Left kidney (tissue), 8 donors: ENCODE data around the gene UBXN1. TPM values are rescaled to one million over a fixed set of nuclear protein-coding genes. Genes with fewer than 3 reads are reported as not detected.

Source experiments
- DNase-seq: peaks from one replicate; pipeline ENCODE4 v3.0.0-alpha.2; 2013
- long read RNA-seq, 8 donors: transcript quantifications; one replicate each; lab custom pipeline, GENCODE V29; 2026
- polyA plus RNA-seq: library from polyadenylated mRNA; unstranded; fragments of 120-200 nt; gene quantifications from one replicate; pipeline ENCODE4 v1.2.1, GENCODE V29; 2013; ENCODE audit not compliant: insufficient read length

The UBXN1 gene, protein sequence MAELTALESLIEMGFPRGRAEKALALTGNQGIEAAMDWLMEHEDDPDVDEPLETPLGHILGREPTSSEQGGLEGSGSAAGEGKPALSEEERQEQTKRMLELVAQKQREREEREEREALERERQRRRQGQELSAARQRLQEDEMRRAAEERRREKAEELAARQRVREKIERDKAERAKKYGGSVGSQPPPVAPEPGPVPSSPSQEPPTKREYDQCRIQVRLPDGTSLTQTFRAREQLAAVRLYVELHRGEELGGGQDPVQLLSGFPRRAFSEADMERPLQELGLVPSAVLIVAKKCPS
- 140 TPM for polyA plus RNA-seq
- long read RNA-seq, donor 1, transcript UBXN1-202 (9 exons, 1,153 nt): major isoform, 49 of 115 reads
- long read RNA-seq, donor 1, transcript UBXN1-216 (5 exons, 739 nt): minor isoform, 27 of 115 reads
- long read RNA-seq, donor 1, partial matches to known transcripts: 32 of 115 reads
- long read RNA-seq, donor 1, other reads (novel, unspliced or antisense): 0 of 115 reads
- long read RNA-seq, donor 2, transcript UBXN1-216 (5 exons, 739 nt): minor isoform, 11 of 81 reads
- long read RNA-seq, donor 2, transcript UBXN1-202 (9 exons, 1,153 nt): major isoform, 49 of 81 reads
- long read RNA-seq, donor 2, transcript UBXN1-217 (10 exons, 943 nt): minor isoform, 5 of 81 reads
- long read RNA-seq, donor 2, partial matches to known transcripts: 11 of 81 reads
- long read RNA-seq, donor 2, other reads (novel, unspliced or antisense): 0 of 81 reads
- long read RNA-seq, donor 3, transcript UBXN1-202 (9 exons, 1,153 nt): major isoform, 51 of 66 reads
- long read RNA-seq, donor 3, partial matches to known transcripts: 6 of 66 reads
- long read RNA-seq, donor 3, other reads (novel, unspliced or antisense): 0 of 66 reads
- long read RNA-seq, donor 4, transcript UBXN1-202 (9 exons, 1,153 nt): major isoform, 8 of 11 reads
- long read RNA-seq, donor 4, partial matches to known transcripts: 0 of 11 reads
- long read RNA-seq, donor 4, other reads (novel, unspliced or antisense): 0 of 11 reads
- long read RNA-seq, donor 5, transcript UBXN1-202 (9 exons, 1,153 nt): major isoform, 112 of 152 reads
- long read RNA-seq, donor 5, partial matches to known transcripts: 31 of 152 reads
- long read RNA-seq, donor 5, other reads (novel, unspliced or antisense): 0 of 152 reads
- long read RNA-seq, donor 6, transcript UBXN1-202 (9 exons, 1,153 nt): major isoform, 57 of 121 reads
- long read RNA-seq, donor 6, transcript UBXN1-216 (5 exons, 739 nt): minor isoform, 36 of 121 reads
- long read RNA-seq, donor 6, partial matches to known transcripts: 23 of 121 reads
- long read RNA-seq, donor 6, other reads (novel, unspliced or antisense): 0 of 121 reads
- long read RNA-seq, donor 7, transcript UBXN1-216 (5 exons, 739 nt): minor isoform, 25 of 164 reads
- long read RNA-seq, donor 7, transcript UBXN1-202 (9 exons, 1,153 nt): major isoform, 91 of 164 reads
- long read RNA-seq, donor 7, partial matches to known transcripts: 35 of 164 reads
- long read RNA-seq, donor 7, other reads (novel, unspliced or antisense): 0 of 164 reads
- long read RNA-seq, donor 8, transcript UBXN1-202 (9 exons, 1,153 nt): major isoform, 22 of 25 reads
- long read RNA-seq, donor 8, partial matches to known transcripts: 0 of 25 reads
- long read RNA-seq, donor 8, other reads (novel, unspliced or antisense): 0 of 25 reads

DNA sequence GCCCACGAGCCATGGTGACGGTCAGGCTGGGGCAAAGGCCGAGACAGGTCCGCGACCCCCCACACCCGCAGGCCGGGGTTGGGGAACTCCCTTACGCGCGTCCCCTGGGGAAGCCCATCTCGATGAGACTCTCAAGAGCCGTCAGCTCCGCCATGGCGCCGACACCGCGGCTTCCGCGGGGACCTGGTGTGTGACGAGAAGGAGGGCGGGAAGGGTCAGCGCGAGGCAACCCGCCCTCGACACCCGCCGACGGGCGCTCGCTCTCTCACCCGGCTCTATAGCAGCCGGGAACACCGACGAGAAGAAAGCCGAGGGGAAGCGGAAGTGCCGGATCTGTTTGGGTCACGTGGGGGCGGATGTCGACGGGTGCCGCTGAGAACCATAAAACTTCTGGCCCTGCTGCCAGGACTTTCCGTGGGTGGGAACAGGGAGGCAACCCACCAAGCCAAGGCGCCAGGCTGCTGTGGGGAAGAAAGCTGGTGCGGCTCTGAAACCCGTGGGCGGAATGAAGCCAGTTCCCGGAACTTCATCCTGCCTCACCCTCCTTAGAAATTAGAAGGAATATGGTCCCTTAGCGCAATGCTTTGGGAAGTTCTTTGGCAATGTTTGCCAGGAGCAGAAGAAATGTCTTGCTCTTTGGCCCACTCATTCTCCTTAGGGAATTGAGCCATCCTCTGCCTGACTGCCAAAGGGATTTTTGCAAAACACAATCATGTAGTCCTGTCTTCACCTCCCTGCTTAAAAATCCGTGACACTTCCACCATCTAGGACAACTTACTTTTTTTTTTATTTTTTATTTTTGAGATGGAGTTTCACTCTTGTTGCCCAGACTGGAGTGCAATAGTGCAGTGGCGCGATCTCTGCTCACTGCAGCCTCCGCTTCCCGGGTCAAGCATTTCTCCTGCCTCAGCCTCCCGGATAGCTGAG is at the start of gene UBXN1:
UBXN1 (minus strand) TSS at position 304 of the 927 bp plus-strand sequence; CDS start at position 154, 150 bp downstream.
- DNase-seq: peak; percentile 88

DNA sequence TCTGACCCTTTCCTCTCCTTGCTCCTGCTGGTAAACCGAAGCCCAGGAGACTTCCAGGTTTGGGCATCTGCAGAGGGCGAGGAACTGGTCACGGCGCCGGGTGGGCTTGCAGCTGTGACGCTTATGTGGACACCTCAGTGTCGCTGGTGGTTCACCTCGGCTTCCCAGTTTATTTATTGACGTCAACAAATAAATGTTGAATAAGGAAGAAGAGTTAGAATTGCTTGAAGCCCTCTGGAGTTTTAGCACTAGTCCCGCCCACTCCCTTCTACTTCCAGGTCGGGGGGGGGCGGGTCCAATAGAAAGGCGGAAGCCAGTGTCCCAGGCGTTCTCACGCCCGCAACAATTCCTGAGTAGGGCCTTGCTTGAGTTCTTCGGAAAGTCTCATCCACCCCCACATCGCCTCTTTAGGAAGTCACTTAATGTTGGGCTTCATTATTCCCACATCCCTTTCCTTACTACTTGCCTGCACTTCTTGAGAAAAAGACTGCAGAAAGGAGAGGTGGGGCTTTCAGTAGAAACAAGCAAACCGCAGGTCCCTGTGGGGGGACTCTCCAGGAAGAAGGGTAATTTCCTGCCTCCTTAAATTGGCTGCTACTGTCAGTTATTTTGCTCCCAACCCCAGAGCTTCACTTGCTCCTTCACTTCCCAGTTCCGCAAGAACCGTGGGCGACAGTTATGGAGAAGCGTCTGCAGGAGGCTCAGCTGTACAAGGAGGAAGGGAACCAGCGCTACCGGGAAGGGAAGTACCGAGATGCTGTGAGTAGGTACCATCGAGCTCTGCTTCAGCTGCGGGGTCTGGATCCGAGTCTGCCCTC is 49.5 kb upstream of the UBXN1 start, which contains the start of gene TTC9C:
TTC9C (plus strand) TSS at position 316 of the 818 bp plus-strand sequence; CDS start at position 679, 363 bp downstream.
- peak; percentile 89 for DNase-seq

DNA sequence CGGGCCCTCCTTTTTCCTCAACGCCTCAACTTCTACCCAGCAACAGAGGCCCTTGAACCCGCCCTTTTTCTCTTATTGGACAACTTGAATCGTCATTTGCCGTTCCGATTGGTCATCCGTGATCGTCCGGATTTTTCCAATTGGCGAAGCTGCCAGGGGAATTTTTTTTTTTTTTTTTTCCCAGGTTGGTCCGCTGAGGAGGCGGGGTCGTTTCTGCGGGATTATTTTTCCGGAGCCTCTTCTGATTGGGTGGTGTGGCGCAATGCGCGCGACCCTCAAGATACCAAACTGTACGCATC is 48.9 kb upstream of the UBXN1 start:
- DNase-seq: peak; percentile 98

DNA sequence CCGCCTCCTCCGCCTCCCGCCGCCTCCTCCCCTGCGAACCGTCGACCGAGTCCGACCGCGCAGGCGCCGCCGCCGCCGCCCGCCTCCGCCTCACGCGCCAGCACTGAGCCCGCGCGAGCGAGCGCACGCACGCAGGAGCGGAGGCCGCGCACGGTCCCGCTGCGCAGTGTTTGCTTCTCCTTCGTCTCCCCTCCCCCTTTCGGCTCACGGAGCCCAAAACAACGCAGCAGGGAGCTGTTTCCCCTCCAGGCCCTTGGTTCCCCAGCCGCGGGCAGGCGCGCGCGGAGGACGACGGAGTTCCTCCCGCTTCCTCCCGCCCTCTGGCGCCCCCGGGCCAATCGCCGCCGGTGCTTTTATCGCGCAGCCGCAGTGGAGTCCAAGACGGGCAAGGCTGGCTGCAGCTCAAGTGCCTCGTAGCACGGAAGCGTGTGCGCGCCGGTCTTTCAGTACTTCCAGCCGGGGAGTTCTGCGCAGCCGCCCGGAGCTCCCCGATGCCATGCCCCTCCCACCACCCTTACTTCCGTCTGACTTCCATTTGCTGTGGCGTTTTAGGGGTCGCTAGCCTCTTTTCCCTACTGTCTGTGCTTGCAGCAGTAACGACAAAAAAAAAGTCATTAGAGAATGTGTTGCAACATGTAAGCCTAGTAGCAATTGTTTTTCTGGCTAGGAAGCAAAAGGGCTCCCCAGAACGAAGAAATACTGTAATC is 48.4 kb upstream of the UBXN1 start, which contains the start of gene HNRNPUL2:
HNRNPUL2 (minus strand) TSS at position 293 of the 707 bp plus-strand sequence. CDS start 301 bp downstream, outside the sequence.
- peak; percentile 99 for DNase-seq

DNA sequence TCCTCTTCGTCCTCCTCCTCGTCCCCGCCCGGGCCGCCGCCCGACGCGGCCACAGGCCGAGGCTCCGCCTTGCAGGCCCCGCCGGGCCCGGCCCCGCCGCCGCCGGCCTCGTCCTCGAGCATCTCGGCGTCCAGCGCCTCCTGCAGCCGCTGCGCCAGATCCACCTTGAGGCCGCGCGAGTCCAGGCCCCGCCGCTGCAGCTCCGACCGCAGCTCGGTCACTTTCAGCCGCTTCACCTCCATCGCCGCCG is 48.0 kb upstream of the UBXN1 start:
- DNase-seq: no peak

DNA sequence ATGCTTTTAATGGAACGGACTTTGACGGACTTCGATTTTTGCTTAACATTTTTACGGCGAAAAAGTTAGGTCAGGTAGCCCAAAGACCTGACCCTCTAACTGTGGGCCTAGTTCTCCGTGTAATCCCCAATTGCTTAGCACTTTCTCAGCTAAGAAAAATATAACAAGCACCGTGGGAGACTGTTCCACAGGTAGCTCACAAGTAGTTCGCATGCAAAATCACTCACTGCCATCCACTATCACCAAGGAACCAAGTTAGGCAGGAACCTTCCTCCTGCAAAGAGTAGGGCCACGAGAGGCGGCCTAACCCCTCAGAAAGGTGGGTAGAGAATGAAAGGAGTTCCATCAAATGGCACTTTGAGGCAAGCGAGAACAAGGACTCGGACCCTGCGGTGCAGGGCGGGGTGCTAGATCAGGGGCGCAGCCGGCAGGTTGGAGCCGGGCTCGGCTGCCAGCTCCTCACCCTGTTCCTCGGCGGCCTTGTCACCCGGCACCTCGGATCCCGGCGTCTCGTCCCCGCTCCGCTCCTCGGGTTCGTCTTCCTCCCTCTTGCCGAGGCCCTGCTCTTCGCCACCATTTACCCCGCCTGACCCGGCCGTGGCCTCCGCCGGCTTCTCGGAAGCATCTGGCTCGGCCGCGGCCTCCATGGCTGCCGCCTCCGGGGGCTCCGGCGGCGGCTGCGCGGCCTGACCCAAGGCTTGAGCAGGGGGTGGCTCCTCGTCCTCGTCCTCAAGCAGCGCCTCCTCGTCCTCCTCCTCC is 47.5 kb upstream of the UBXN1 start:
- DNase-seq: no peak

DNA sequence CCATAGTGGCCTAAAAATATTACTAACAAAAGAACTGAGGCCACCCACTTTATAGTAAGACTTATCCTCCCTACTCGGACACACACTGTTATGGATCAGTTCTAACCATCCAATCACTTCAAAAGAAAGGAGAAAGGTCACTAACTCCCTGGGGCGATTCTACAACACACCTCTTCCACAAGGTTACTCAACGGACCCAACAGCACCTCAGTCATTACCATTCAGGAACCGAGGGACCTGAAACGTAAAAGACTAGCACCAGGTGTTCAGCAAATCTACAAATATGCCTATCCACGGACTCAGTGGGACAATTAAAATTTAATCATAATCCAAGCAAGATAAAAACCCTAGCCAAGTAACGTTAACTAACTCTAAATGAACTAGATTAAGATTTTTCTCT is 46.8 kb upstream of the UBXN1 start:
- DNase-seq: no peak

DNA sequence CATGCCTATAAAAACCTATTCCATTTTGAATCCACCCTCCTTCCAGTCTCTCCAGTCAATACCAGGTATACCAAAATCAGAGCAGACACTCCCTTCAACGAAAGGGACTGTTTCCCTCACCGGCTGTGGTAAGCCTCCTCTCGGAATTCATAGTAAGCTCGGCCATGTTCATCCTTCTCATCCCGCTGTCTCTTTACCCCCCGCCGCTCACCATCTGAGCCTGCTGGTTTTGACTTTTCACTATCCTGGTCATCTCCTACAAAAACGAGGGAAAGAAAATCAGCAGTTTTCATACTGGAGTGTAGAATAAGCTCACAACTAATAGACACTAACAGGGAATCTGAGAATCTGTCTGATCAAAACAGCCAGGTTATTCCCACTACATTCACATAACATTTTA is 45.3 kb upstream of the UBXN1 start:
- DNase-seq: no peak

DNA sequence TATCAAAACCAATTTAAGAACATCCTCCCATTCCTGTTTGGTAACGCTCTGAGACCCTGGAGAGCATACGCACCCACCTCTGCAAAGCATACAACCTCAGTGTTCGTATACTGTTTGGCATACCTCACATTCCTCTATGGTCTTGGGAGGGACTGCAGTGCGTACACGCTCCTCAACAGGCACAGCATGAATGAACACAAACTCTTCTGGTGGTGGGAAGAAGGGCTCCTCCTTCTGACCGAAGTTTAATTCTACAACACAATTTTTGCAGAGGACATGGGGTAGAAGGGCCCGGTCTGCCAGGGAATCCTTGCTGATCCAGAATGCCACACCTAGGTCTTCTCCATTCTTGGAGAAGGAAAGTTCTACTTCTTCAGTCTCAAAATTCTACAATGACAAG is 43.1 kb upstream of the UBXN1 start:
- no peak for DNase-seq

DNA sequence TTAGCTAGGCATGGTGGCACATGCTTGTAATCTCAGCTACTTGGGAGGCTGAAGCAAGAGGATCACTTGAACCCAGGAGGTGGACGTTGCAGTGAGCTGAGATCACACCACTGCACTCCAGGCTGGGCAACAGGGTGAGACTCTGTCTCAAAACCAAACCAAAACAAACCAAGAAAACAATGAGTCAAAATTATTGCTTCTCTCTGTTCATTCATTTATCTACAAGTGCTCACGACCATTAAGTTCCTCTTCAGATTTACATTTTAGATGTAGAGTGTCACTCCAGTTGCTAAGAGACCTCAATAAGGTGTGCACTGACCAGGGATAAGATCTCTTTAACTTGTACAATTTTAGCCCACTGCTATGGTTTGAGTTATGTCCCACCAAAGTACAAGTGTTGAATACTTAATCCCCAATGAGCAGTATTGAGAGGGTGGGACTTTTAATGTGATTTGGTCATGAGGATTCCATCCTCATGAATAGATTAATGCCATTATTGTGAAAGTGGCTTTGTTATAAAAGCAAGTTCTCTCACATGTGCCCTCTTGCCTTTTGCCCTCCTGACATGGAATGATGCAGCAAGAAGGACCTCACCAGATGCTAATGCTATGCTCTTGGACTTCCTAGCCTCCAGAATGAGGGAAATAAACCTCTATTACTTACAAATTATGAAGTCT is 40.6 kb upstream of the UBXN1 start:
- no peak for DNase-seq

DNA sequence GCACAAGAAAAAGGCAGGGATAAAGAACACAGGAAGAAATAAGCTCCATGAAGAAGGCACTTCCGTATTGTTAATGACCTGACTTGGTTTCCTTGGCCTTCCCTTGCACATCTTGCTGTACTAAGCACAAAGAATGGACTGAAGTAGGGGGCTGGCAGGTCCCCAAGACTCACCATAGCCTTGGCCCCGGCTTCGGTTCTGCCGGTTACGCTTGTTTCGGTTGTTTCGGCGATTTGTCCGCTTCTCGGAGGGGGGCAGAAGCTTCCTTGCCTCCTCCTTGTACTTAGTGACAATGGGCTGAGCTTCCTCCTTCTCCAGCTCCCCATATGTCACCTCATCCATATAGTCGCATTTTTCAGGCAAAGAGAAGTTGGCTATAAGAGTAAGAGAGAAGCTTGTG is 37.9 kb upstream of the UBXN1 start:
- DNase-seq: no peak

DNA sequence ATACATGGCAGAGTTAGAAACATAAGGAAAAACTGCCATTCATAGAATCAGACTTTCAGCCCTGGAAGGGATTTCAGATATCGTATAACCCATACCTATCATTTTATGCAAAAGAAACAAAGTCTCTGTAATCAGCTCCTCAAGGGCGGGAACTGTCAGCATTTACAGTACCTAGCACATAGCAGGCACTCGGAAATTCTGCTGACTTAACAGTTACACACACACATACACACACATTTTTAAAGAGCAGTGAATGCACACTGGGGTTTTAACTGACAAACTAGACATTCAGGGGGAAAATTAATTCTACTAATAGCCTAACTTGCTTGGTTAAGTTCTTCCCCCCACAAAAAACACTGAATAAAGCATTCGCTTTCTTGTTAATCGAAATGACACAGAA is 37.3 kb upstream of the UBXN1 start:
- no peak for DNase-seq

DNA sequence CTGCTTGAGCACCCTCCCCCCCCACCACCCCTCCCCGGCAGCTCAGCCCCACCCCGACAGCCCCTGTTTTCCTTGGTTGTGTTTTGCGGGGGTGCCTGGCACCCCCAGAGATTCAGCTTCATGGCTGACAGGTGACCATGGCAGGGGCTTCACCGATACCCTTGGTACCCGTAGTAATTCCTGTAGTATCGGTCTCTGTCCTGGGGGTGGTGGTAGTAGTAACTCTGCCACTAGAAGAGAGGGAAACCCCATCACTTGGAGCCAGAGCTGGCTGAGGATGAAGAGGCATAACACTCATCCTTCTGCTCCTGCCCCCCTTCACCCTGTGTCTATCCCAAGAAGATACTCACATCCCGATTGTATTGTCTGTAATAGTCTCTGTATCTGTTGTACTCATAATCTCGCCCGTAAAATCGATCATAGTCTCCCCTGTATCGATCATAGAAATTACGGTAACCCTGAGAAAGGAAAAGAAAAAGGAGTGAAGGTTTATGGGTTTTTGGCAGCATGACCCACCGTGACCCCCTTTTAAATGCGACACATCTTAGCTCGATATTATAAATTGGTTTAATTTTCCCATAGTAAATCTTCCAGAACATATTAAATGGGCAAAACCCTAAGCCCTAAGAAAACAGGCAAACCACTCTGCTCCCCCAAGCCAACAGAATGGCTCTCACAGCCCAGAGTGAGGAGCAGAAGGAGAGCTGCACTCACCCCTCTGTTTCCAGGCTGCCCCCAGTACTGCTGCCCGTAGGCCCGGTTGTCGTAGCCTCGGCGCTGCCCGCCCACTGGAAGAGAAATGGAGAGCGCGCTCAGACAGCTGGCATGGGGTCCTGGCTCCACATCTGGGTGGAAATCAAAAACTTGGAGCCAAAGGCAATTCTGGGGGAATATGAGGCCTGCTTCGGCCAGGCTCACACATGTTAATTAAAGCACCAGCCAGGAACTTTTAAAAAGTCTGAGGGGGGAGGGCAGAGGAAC is 36.6 kb upstream of the UBXN1 start:
- DNase-seq: no peak

DNA sequence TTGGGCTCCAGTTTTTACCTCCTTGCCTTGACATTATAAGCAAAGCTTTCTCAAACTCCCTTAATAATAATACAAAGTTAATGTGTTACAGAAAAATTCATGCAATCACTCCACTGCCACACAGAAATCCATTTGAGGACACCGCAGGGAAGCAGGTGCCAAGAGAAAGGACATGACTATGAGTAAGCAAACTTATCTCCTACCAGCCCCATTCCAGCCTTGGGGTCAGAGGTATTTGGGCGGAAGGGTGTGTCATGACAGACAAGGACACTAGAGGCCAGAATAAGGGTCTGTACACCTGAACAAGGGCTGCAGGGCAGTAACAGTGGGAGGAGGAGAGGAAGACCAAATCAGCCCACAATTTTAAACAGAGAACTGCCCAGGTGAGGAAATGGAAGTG is 34.5 kb upstream of the UBXN1 start:
- no peak for DNase-seq

DNA sequence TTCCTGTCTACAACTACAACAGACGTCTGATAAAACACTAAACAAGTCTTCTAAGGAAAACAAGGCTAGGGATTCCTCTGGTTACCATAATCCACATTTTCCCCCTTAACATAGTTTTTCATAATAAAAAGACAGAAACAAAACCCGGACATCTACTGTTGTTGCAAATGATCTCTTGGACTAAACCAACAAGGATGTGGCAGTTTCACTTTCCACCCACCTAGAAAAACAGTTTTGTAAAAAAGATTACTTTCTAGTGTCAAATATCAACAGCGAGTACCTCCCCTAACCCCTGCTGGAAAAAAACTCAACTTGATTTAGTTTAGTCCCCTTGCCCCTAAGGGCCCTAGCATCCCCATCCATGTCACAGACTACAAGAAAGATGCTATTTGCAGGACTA is 34.0 kb upstream of the UBXN1 start:
- DNase-seq: no peak

DNA sequence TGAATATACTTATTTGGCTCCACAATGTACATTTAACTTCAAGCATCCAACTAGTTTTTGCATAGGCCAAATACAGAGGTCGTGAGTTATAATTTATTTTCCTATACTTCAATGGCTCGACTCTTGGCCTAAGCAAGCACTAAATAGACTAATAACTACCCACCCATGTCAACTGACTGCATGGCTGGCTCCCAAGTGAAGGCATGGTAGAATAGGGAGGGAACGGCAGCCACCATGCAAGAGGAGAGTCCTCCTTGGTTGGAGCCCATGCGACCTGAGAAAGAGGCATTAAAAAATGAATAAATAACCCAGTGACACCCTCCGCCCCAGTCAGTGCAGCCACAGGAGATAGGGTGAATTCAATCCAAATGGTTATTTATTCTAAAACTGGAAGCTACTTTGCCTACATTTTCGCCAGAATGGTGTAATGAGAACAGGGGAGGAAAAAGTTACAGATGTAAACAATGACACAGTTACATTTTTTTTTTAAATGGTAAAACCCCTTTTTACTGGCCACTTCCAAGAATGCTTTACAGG is 33.5 kb upstream of the UBXN1 start:
- no peak for DNase-seq
